Esophagus muscularis mucosa (tissue), 4 donors: ENCODE data around the gene VWA5B1. TPM values are rescaled to one million over a fixed set of nuclear protein-coding genes. Genes with fewer than 3 reads are reported as not detected.

Experiments used
- DNase-seq: peaks from one replicate; pipeline ENCODE4 v3.0.0-alpha.2; 2017; ENCODE audit errors: extremely low spot score
- H3K27ac ChIP-seq, 4 donors: fragments of 200-600 bp; sonication (generic); replicated peaks in 1 of 4; 1 replicate in 3 of 4; 2 replicates in 1 of 4; pipeline ENCODE4 v1.5.1; 2016 to 2019; ENCODE audit warnings: mild to moderate bottlenecking in 1 of 4
- H3K27me3 ChIP-seq, 4 donors: fragments of 200-600 bp; sonication (generic); one replicate each; pipeline versions ENCODE4 v1.5.1 to v1.6.0; 2016 to 2019
- H3K36me3 ChIP-seq, 4 donors: fragments of 200-600 bp; sonication (generic); one replicate each; pipeline ENCODE4 v1.5.1; 2016 to 2019
- H3K4me1 ChIP-seq, 4 donors: fragments of 200-600 bp; sonication (generic); one replicate each; pipeline ENCODE4 v1.5.1; 2016 to 2019
- H3K4me3 ChIP-seq, 4 donors: fragments of 200-600 bp; sonication (generic); 1 replicate in 2 of 4; 2 replicates in 2 of 4; pipeline ENCODE4 v1.5.1; 2016 to 2019; ENCODE audit warnings: mild to moderate bottlenecking in 4 of 4, moderate library complexity in 1 of 4
- H3K9me3 ChIP-seq, 4 donors: fragments of 200-600 bp; sonication (generic); 1 replicate in 3 of 4; 2 replicates in 1 of 4; pipeline ENCODE4 v1.5.1; 2016 to 2019
- CTCF ChIP-seq, 3 experiments: fragments of 200-600 bp in 2 of 3; fragments of 450-650 bp in 1 of 3; sonication (generic) in 2 of 3; IDR thresholded peaks; one replicate each; pipeline ENCODE4 v1.5.1; 2017 to 2019; ENCODE audit warnings: antibody characterized with exemption in 3 of 3, mild to moderate bottlenecking in 2 of 3, moderate library complexity in 1 of 3
- EP300 ChIP-seq: sonication (generic); formaldehyde crosslinking; IDR thresholded peaks from one replicate; pipeline ENCODE4 v1.6.1; 2017; ENCODE audit warnings: antibody characterized with exemption
- POLR2A ChIP-seq: fragments of 450-650 bp; IDR thresholded peaks from one replicate; pipeline ENCODE4 v1.6.1; 2017; ENCODE audit warnings: antibody characterized with exemption, moderate library complexity, mild to moderate bottlenecking, low read depth
- POLR2AphosphoS5 ChIP-seq, 2 donors: sonication (generic); formaldehyde crosslinking; IDR thresholded peaks; one replicate each; pipeline ENCODE4 v1.6.1; 2017; ENCODE audit warnings: antibody characterized with exemption in 2 of 2
- WGBS: methylation state at CpG from one replicate; pipeline ENCODE4 v1.1.5; 2018; 5-methylcytosine and 5-hydroxymethylcytosine counted together
- intact Hi-C: fragments of 100-400 bp; cut with DNase I; formaldehyde crosslinking; loops from one replicate; pipeline ENCODE4 v1.15.1; 2023
- total RNA-seq, 4 donors: library from RNA; depleted of rRNA; stranded (reverse); fragments of >200 nt; gene quantifications; one replicate each; pipeline versions ENCODE4 v1.1.0 to v1.2.1, GENCODE V29; 2016

VWA5B1 gene
- total RNA-seq, 4 donors from 2014 or later, result under 0.01 TPM; not detected in 3

GRCh38 chr1:20350421-20350820 lies 59.7 kb downstream of the VWA5B1 start:
- H3K4me1 ChIP-seq, result no peaks in the 10 kb centered on the region

DNA sequence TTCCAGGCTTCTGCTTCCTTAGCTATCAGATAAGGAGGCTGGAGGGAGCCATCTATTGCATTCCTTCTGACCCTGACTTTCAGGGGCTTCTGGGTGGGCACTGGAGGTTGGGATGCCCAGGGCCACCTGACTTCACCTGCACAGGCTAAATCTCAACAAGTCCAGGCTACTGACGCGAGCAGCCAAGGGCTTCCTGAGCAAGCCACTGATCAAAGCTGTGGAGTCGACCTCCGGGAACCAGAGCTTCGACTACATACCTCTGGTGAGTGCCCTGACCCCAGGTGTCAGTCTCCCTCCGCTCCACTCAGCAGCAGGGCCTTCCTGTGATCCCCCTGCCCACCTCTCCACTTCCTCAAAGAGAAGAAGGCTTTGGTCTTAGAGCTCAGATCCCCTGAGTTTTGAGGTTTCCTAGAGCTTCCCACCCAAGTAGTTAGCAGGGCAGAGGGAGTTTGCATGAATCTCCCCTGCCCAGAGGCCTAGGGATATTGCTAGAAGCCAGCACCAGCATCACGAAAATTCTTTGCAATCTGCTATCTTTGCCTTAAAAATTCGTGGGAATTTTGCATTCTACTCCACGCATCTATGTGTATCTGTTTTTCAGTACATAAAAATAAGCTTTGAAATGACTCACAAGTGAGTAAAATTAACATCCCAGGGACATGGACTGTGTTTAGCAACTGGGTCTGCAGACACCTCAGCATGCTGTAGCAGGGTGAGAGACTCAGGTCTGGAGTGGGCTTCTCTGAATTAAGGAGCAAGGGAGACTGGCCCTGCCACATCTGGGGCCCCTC lies 61.4 kb downstream of the VWA5B1 start:
- Histone ChIP-seq H3K27me3 (peaks cover 0 to 41% (median 2%) of the 10 kb centered on the region in 4 donors), H3K4me3 (no peak overlapping the region), H3K4me1 (no peaks in the 10 kb centered on the region), H3K36me3 (no peaks in the 10 kb centered on the region), H3K9me3 (no peaks in the 10 kb centered on the region), H3K27ac (no peak overlapping the region)
- no peak for TF ChIP-seq EP300
- no peak for TF ChIP-seq POLR2AphosphoS5 (IDR thresholded peaks at IDR 0.05)
- no peak for TF ChIP-seq CTCF (IDR thresholded peaks at IDR 0.05)
- no peak for TF ChIP-seq POLR2A
- no peak for DNase-seq
- 59% methylated on average over 9 of the region's 9 CpGs for WGBS
- intact Hi-C loops, result no loop called here

More at GRCh38 chr1:20350421-20350820, 59.7 kb downstream of the VWA5B1 start:
- TF ChIP-seq POLR2AphosphoS5 (IDR thresholded peaks at IDR 0.05) (no peak), POLR2A (no peak), EP300 (no peak), CTCF (IDR thresholded peaks at IDR 0.05) (no peak)
- Histone ChIP-seq H3K4me3 (no peak overlapping the region), H3K27ac (no peak overlapping the region), H3K9me3 (peaks cover 0 to 5% (median 0%) of the 10 kb centered on the region in 4 donors), H3K27me3 (peaks cover 0 to 46% (median 2%) of the 10 kb centered on the region in 4 donors), H3K36me3 (no peaks in the 10 kb centered on the region)
- WGBS, result 97% methylated on average over 5 of the region's 7 CpGs
- no peak for DNase-seq
- intact Hi-C loops, result no loop called here

GRCh38 chr1:20353836-20354235 lies 63.2 kb downstream of the VWA5B1 start:
- no peak for DNase-seq
- H3K27me3 ChIP-seq, result peaks cover 0 to 47% (median 2%) of the 10 kb centered on the region in 4 donors
- H3K36me3 ChIP-seq, result no peaks in the 10 kb centered on the region
- no peak for TF ChIP-seq CTCF (IDR thresholded peaks at IDR 0.05)
- TF ChIP-seq EP300, result no peak
- no peaks in the 10 kb centered on the region for H3K9me3 ChIP-seq
- peaks cover 11 to 15% (median 12%) of the 10 kb centered on the region in 4 donors for H3K4me1 ChIP-seq
- no peak overlapping the region for H3K4me3 ChIP-seq
- H3K27ac ChIP-seq, result no peak overlapping the region
- intact Hi-C loops, result no loop called here
- 85% methylated on average over 17 of the region's 17 CpGs for WGBS

GRCh38 chr1:20354610-20355009 lies 63.9 kb downstream of the VWA5B1 start:
- Histone ChIP-seq H3K27ac (no peak overlapping the region), H3K4me1 (peaks cover 15 to 21% (median 18%) of the 10 kb centered on the region in 4 donors), H3K4me3 (no peak overlapping the region), H3K9me3 (no peaks in the 10 kb centered on the region), H3K36me3 (no peaks in the 10 kb centered on the region), H3K27me3 (peaks cover 0 to 47% (median 2%) of the 10 kb centered on the region in 4 donors)
- no peak for DNase-seq
- 93% methylated on average over 4 of the region's 4 CpGs for WGBS
- intact Hi-C loops, result no loop called here
- TF ChIP-seq POLR2A (no peak), CTCF (IDR thresholded peaks at IDR 0.05) (no peak), EP300 (no peak), POLR2AphosphoS5 (IDR thresholded peaks at IDR 0.05) (no peak)
